Stimulated activated CD8-positive, alpha-beta memory T cell treated with anti-CD3 and anti-CD28 coated beads, Interleukin-7, amount 100 ng/mL, for 1 hour (primary cell): ENCODE results near the gene RBPMS2.

Source experiments
- DNase-seq, 2 donors: peaks; one replicate each; pipeline ENCODE4 v3.0.0-alpha.2; 2020; ENCODE audit warnings: low read depth in 2 of 2

Gene RBPMS2

GRCh38 chr15:64731012-64731804 lies 44.2 kb downstream of the RBPMS2 start:
- DNase-seq, result peak; percentile 66 to 78

GRCh38 chr15:64730151-64730550 lies 45.2 kb downstream of the RBPMS2 start:
- DNase-seq, result no peak

- no peak for DNase-seq
Measured at GRCh38 chr15:64720188-64720587, 55.2 kb downstream of the RBPMS2 start.

GRCh38 chr15:64717735-64718495 lies 57.5 kb downstream of the RBPMS2 start:
- no peak for DNase-seq

GRCh38 chr15:64717130-64717529 lies 58.3 kb downstream of the RBPMS2 start:
- no peak for DNase-seq

- DNase-seq, result no peak
Measured at GRCh38 chr15:64716452-64716851, 58.9 kb downstream of the RBPMS2 start.

GRCh38 chr15:64713592-64713991 lies 61.8 kb downstream of the RBPMS2 start:
- no peak for DNase-seq

GRCh38 chr15:64712353-64712752 lies 63.0 kb downstream of the RBPMS2 start:
- DNase-seq, result no peak

- DNase-seq, result no peak
Measured at GRCh38 chr15:64710676-64711428, 64.5 kb downstream of the RBPMS2 start.

- no peak for DNase-seq
Measured at GRCh38 chr15:64706011-64706911, 69.1 kb downstream of the RBPMS2 start.

- no peak for DNase-seq
Measured at GRCh38 chr15:64705006-64705405, 70.4 kb downstream of the RBPMS2 start.

GRCh38 chr15:64703632-64703959 lies 71.8 kb downstream of the RBPMS2 start:
- no peak for DNase-seq

- peak; percentile 87 to 93 for DNase-seq
Measured at GRCh38 chr15:64702816-64703631, 72.4 kb downstream of the RBPMS2 start.

- no peak for DNase-seq
Measured at GRCh38 chr15:64701482-64702184, 73.8 kb downstream of the RBPMS2 start.

- no peak for DNase-seq
Measured at GRCh38 chr15:64701051-64701450, 74.3 kb downstream of the RBPMS2 start.

GRCh38 chr15:64699751-64700388 lies 75.5 kb downstream of the RBPMS2 start:
- no peak for DNase-seq

GRCh38 chr15:64698823-64699222 lies 76.6 kb downstream of the RBPMS2 start:
- DNase-seq, result no peak

GRCh38 chr15:64697911-64698369 lies 77.4 kb downstream of the RBPMS2 start:
- DNase-seq, result no peak

GRCh38 chr15:64696481-64696880 lies 78.9 kb downstream of the RBPMS2 start:
- DNase-seq, result no peak
